Activated CD4-positive, alpha-beta memory T cell treated with anti-CD3 and anti-CD28 coated beads, Interleukin-2, amount 10 ng/mL, durations not matched to agents 7 days and 5 days (primary cell): Measurements from ENCODE around the gene MRGPRF. TPM values are rescaled to one million over a fixed set of nuclear protein-coding genes. Genes with fewer than 3 reads are reported as not detected.

Source experiments
- CTCF ChIA-PET: fragments of 350-600 bp; sonication (Branson Sonifier 250); formaldehyde crosslinking; loops from one replicate; lab custom pipeline; 2021; ENCODE audit warnings: antibody characterized with exemption, inconsistent platforms; lab: Charles Lee
- POLR2A ChIA-PET: fragments of 350-600 bp; sonication (Branson Sonifier 250); formaldehyde crosslinking; loops from one replicate; lab custom pipeline; 2021; ENCODE audit warnings: antibody characterized with exemption; lab: Charles Lee
- DNase-seq: peaks from one replicate; pipeline ENCODE4 v3.0.0-alpha.2; 2020
- H3K27ac Mint-ChIP-seq: one replicate; pipeline ENCODE4 v1.8.0; 2021; ENCODE audit warnings: mild to moderate bottlenecking, mixed read lengths
- H3K27me3 Mint-ChIP-seq: one replicate; pipeline ENCODE4 v1.8.0; 2021; ENCODE audit warnings: mixed read lengths
- H3K36me3 Mint-ChIP-seq: one replicate; pipeline ENCODE4 v1.8.0; 2021; ENCODE audit warnings: low read depth, mixed read lengths
- H3K4me1 Mint-ChIP-seq: one replicate; pipeline ENCODE4 v1.8.0; 2021; ENCODE audit warnings: mixed read lengths
- H3K4me3 Mint-ChIP-seq: one replicate; pipeline ENCODE4 v1.8.0; 2021; ENCODE audit warnings: mild to moderate bottlenecking, mixed read lengths
- H3K9me3 Mint-ChIP-seq: one replicate; pipeline ENCODE4 v1.8.0; 2021; ENCODE audit warnings: mixed read lengths
- total RNA-seq, 2 experiments: library from RNA; stranded (reverse); gene quantifications; one replicate each; pipeline ENCODE4 v1.2.3, GENCODE V29; 2021

Gene MRGPRF
- total RNA-seq, 2 experiments from 2014 or later, result not detected

- POLR2A ChIA-PET, result interaction anchor here (1.2 to 1.3 kb wide), 2 partner anchors 81 to 140 kb away, joined by 3 read pairs; no protein-coding TSS in a partner anchor
- H3K4me1 Mint-ChIP-seq, result peaks cover 26% of the 10 kb centered on the region
- H3K27ac Mint-ChIP-seq, result no peak overlapping the region
- no peaks in the 10 kb centered on the region for H3K9me3 Mint-ChIP-seq
- no peaks in the 10 kb centered on the region for H3K36me3 Mint-ChIP-seq
- CTCF ChIA-PET, result interaction anchor here (0.9 to 1.3 kb wide), 5 partner anchors 12 to 127 kb away, joined by 3 read pairs; no protein-coding TSS in a partner anchor
- peaks cover 10% of the 10 kb centered on the region for H3K27me3 Mint-ChIP-seq
- DNase-seq, result peak; percentile 42
- H3K4me3 Mint-ChIP-seq, result no peak overlapping the region
Observed at GRCh38 chr11:69044111-69045013, 31.3 kb upstream of the MRGPRF start.

- no peak for DNase-seq
- Mint-ChIP-seq H3K27me3 (peaks cover 7% of the 10 kb centered on the region), H3K4me3 (no peak overlapping the region), H3K36me3 (no peaks in the 10 kb centered on the region), H3K9me3 (no peaks in the 10 kb centered on the region), H3K27ac (no peak overlapping the region), H3K4me1 (peaks cover 12% of the 10 kb centered on the region)
- POLR2A ChIA-PET, result interaction anchor here (0.9 kb wide), 1 partner anchor 11 kb away, joined by 3 read pairs; no protein-coding TSS in a partner anchor
- CTCF ChIA-PET, result no interaction called here
Observed at GRCh38 chr11:69041516-69041915, 28.5 kb upstream of the MRGPRF start.

- peaks cover 3% of the 10 kb centered on the region for H3K27me3 Mint-ChIP-seq
- no peak overlapping the region for H3K4me3 Mint-ChIP-seq
- peaks cover 12% of the 10 kb centered on the region for H3K4me1 Mint-ChIP-seq
- no peak overlapping the region for H3K27ac Mint-ChIP-seq
- POLR2A ChIA-PET, result interaction anchor here (0.8 to 0.9 kb wide), 2 partner anchors 9 to 11 kb away, joined by 3 read pairs; no protein-coding TSS in a partner anchor
- CTCF ChIA-PET, result no interaction called here
- DNase-seq, result no peak
- H3K9me3 Mint-ChIP-seq, result no peaks in the 10 kb centered on the region
- no peaks in the 10 kb centered on the region for H3K36me3 Mint-ChIP-seq
Observed at GRCh38 chr11:69040581-69041260, 27.7 kb upstream of the MRGPRF start.

GRCh38 chr11:69040051-69040450 is 27.0 kb upstream of the MRGPRF start:
- Mint-ChIP-seq H3K4me3 (no peak overlapping the region), H3K27me3 (peaks cover 3% of the 10 kb centered on the region), H3K4me1 (peaks cover 11% of the 10 kb centered on the region), H3K36me3 (no peaks in the 10 kb centered on the region), H3K9me3 (no peaks in the 10 kb centered on the region), H3K27ac (no peak overlapping the region)
- ChIA-PET POLR2A (no interaction called here), CTCF (no interaction called here)
- no peak for DNase-seq

DNA sequence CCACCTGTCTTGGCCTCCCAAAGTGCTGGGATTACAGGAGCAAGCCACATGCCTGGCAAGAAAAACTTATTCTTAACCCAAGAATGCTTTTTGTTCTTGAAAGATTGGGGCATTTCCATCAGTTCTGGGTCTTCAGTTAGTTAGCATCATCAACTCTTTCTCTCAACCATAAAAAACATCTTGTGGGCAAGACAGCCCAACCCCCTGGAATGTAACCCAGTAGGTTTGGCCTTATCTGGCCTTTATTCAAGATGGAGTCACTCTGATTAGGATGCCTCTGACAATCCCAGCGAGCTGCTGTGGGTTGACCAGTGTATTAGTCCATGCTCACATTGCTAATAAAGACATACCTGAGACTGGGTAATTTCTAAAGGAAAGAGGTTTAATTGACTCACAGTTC is 26.5 kb upstream of the MRGPRF start:
- Mint-ChIP-seq H3K9me3 (no peaks in the 10 kb centered on the region), H3K27me3 (no peaks in the 10 kb centered on the region), H3K4me3 (no peak overlapping the region), H3K36me3 (no peaks in the 10 kb centered on the region), H3K4me1 (peaks cover 6% of the 10 kb centered on the region), H3K27ac (no peak overlapping the region)
- ChIA-PET POLR2A (no interaction called here), CTCF (no interaction called here)
- DNase-seq, result no peak

DNA sequence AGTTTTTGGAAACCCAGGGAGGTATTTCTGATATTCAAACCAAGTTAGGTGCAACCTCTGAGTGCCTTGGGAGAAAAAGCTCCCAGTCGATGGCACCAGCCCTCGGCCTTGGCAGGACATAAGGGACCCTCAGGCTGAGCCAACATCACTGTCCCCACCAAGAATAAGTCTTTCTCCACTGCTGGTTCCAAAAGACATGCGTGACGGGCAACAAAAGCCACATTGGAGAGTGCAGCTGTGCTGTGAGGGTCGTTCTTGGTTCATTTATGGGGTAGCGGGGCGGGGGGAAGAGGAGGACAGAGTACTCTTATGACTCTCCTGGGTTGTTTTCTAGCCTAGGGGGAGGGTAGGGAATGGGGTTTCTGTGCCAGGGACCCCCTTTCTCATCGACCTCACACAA is 24.5 kb upstream of the MRGPRF start:
- H3K27me3 Mint-ChIP-seq, result no peaks in the 10 kb centered on the region
- H3K4me1 Mint-ChIP-seq, result no peaks in the 10 kb centered on the region
- no peak overlapping the region for H3K27ac Mint-ChIP-seq
- ChIA-PET CTCF (no interaction called here), POLR2A (interaction anchor here (1.1 kb wide), 1 partner anchor 72 kb away, joined by 3 read pairs; no protein-coding TSS in a partner anchor)
- H3K4me3 Mint-ChIP-seq, result no peak overlapping the region
- DNase-seq, result no peak
- no peaks in the 10 kb centered on the region for H3K36me3 Mint-ChIP-seq
- H3K9me3 Mint-ChIP-seq, result no peaks in the 10 kb centered on the region

GRCh38 chr11:69037074-69037473 is 24.0 kb upstream of the MRGPRF start:
- no peak for DNase-seq
- Mint-ChIP-seq H3K27me3 (no peaks in the 10 kb centered on the region), H3K4me1 (no peaks in the 10 kb centered on the region), H3K4me3 (no peak overlapping the region), H3K9me3 (no peaks in the 10 kb centered on the region), H3K36me3 (no peaks in the 10 kb centered on the region), H3K27ac (no peak overlapping the region)
- ChIA-PET CTCF (no interaction called here), POLR2A (interaction anchor here (1.1 kb wide), 1 partner anchor 71 kb away, joined by 3 read pairs; no protein-coding TSS in a partner anchor)

DNA sequence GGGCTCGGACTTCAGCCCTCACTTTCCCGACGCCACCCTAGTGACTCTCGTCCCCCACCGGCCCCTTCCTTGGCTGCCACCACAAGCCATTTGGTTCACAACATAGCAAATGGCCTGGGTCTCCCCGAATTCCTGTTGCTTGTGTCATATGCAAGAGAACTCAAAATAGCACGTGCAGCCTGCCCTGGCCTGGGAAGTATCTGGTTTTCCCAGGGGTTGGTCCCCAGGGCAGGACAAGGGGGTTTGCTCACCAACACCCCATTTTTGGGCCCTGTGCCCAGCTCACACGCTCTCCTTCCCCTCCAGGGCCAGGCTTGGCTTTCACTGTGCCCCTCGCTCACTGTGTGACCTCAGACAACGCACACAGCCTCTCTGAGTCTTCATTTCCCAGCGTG is 22.9 kb upstream of the MRGPRF start:
- H3K27ac Mint-ChIP-seq, result no peak overlapping the region
- DNase-seq, result no peak
- POLR2A ChIA-PET, result no interaction called here
- no peak overlapping the region for H3K4me3 Mint-ChIP-seq
- no peaks in the 10 kb centered on the region for H3K4me1 Mint-ChIP-seq
- H3K9me3 Mint-ChIP-seq, result no peaks in the 10 kb centered on the region
- no peaks in the 10 kb centered on the region for H3K27me3 Mint-ChIP-seq
- H3K36me3 Mint-ChIP-seq, result no peaks in the 10 kb centered on the region
- CTCF ChIA-PET, result no interaction called here

DNA sequence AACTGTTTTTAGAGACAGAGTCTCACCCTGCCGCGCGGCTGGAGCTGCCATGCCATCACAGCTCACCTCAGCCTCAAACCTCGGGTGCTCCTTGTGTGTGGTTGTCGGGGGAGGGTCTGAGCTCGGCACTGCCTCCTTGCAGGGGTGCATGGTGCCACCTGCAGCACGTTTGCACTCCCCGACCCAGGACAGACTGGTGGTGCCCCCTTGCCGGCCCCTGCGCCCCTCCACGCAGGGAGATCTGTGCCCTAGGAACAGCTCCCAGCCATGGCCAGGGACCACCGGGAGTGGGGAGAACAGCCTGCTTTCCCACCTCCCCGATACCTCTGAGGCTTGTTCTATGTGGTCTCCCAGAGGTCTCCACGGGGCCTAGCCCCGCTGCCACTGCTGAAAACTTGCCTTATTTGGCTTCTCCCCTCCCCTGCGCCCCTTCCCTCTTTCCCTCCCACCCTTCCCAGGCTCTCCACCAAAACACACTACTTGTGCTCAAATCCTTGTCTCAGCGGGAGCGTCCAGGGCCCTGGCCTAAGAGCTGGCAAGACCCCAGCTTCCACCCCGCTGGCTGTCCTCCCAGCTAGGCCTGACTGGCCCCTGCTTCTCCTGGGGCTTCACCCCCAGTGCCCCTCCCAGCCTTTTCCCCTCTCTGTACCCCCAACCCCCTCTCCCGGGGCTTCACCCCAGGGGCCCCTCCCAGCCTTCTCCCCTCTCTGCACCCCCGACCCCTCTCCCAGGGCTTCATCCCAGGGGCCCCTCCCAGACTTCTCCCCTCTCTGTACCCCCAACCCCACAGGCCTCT is 22.3 kb upstream of the MRGPRF start:
- CTCF ChIA-PET, result no interaction called here
- H3K9me3 Mint-ChIP-seq, result no peaks in the 10 kb centered on the region

GRCh38 chr11:69034123-69034867 is 21.2 kb upstream of the MRGPRF start:
- H3K27me3 Mint-ChIP-seq, result peaks cover 4% of the 10 kb centered on the region
- DNase-seq, result no peak
- POLR2A ChIA-PET, result no interaction called here
- H3K27ac Mint-ChIP-seq, result no peak overlapping the region
- no peaks in the 10 kb centered on the region for H3K4me1 Mint-ChIP-seq
- H3K9me3 Mint-ChIP-seq, result no peaks in the 10 kb centered on the region
- no peaks in the 10 kb centered on the region for H3K36me3 Mint-ChIP-seq
- H3K4me3 Mint-ChIP-seq, result no peak overlapping the region
- CTCF ChIA-PET, result no interaction called here

More for the DNA sequence above, 22.3 kb upstream of the MRGPRF start:
- DNase-seq, result no peak
- H3K4me3 Mint-ChIP-seq, result no peak overlapping the region
- H3K4me1 Mint-ChIP-seq, result no peaks in the 10 kb centered on the region
- POLR2A ChIA-PET, result no interaction called here
- peaks cover under 1% of the 10 kb centered on the region for H3K27me3 Mint-ChIP-seq
- no peak overlapping the region for H3K27ac Mint-ChIP-seq
- H3K36me3 Mint-ChIP-seq, result no peaks in the 10 kb centered on the region

DNA sequence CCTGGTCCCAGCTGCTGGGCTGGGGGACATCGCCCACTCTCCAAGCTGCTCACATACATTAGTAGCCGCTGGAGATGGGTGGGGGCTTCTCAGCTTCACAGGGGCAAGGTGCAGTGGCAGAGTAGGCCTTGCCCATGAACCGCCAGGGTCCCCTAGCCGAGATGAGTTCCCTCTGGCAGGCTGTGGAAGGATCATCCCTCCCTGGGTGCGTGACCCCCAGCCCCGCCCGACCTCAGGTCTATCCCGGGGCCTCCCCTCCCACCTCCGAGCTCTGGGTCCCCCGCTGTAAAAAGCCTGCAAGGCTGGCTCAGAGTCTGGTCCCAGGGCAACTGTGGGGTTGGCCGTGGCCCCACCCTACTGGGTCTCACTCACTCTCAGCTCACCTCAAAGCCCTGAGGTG is 20.4 kb upstream of the MRGPRF start:
- ChIA-PET POLR2A (no interaction called here), CTCF (no interaction called here)
- Mint-ChIP-seq H3K4me3 (no peak overlapping the region), H3K36me3 (no peaks in the 10 kb centered on the region), H3K9me3 (no peaks in the 10 kb centered on the region), H3K27ac (no peak overlapping the region), H3K4me1 (no peaks in the 10 kb centered on the region), H3K27me3 (peaks cover 4% of the 10 kb centered on the region)
- no peak for DNase-seq

- Mint-ChIP-seq H3K27ac (no peak overlapping the region), H3K9me3 (no peaks in the 10 kb centered on the region), H3K36me3 (no peaks in the 10 kb centered on the region), H3K27me3 (peaks cover 4% of the 10 kb centered on the region), H3K4me1 (no peaks in the 10 kb centered on the region), H3K4me3 (no peak overlapping the region)
- DNase-seq, result no peak
- POLR2A ChIA-PET, result no interaction called here
- CTCF ChIA-PET, result no interaction called here
Observed at GRCh38 chr11:69032833-69033232, 19.8 kb upstream of the MRGPRF start.
